Ectodermal cell (in vitro differentiated cells): ENCODE measurements around the gene PAX7.

Experiments
- H3K27ac ChIP-seq: 2 replicates; pipeline ENCODE4 v1.7.0; 2013; ENCODE audit warnings: mild to moderate bottlenecking, low read depth, low read length; ENCODE audit not compliant: insufficient read depth, poor library complexity, severe bottlenecking
- H3K27me3 ChIP-seq: 2 replicates; pipeline ENCODE4 v1.7.0; 2013; ENCODE audit warnings: mild to moderate bottlenecking, low read length; ENCODE audit not compliant: insufficient read depth, control insufficient read depth, poor library complexity, severe bottlenecking
- H3K36me3 ChIP-seq: one replicate; pipeline ENCODE4 v1.7.0; 2013; ENCODE audit warnings: low read length; ENCODE audit not compliant: control insufficient read depth, insufficient read depth
- H3K4me1 ChIP-seq: one replicate; pipeline ENCODE4 v1.7.0; 2013; ENCODE audit warnings: low read length; ENCODE audit not compliant: control insufficient read depth, insufficient read depth
- H3K4me3 ChIP-seq: 2 replicates; pipeline ENCODE4 v1.7.0; 2013; ENCODE audit warnings: low read depth, low read length, control low read depth; ENCODE audit not compliant: insufficient read depth
- H3K9me3 ChIP-seq: 2 replicates; pipeline ENCODE4 v1.7.0; 2013; ENCODE audit warnings: mild to moderate bottlenecking, low read length, moderate library complexity; ENCODE audit not compliant: control insufficient read depth
- WGBS, 2 experiments: methylation state at CpG; one replicate each; pipeline ENCODE4 v1.1.7; 2013; ENCODE audit warnings: missing lambda C conversion rate in 2 of 2; 5-methylcytosine and 5-hydroxymethylcytosine counted together

PAX7 gene

GRCh38 chr1:18747671-18748070 is 117.0 kb downstream of the PAX7 start:
- H3K4me1 ChIP-seq = no peaks in the 10 kb centered on the region
- H3K27me3 ChIP-seq = no peaks in the 10 kb centered on the region
- H3K4me3 ChIP-seq = no peak overlapping the region
- no peaks in the 10 kb centered on the region for H3K36me3 ChIP-seq
- no peak overlapping the region for H3K27ac ChIP-seq
- H3K9me3 ChIP-seq = no peaks in the 10 kb centered on the region
- WGBS, 2 experiments = 100% methylated on average over 2 to 3 of the region's 5 CpGs

GRCh38 chr1:18748435-18748834 is 117.8 kb downstream of the PAX7 start:
- Histone ChIP-seq H3K36me3 (no peaks in the 10 kb centered on the region), H3K4me3 (no peak overlapping the region), H3K9me3 (no peaks in the 10 kb centered on the region), H3K4me1 (no peaks in the 10 kb centered on the region), H3K27me3 (no peaks in the 10 kb centered on the region), H3K27ac (no peak overlapping the region)
- 68 to 83% methylated on average over 8 to 9 of the region's 10 CpGs for WGBS, 2 experiments

- H3K9me3 ChIP-seq = no peaks in the 10 kb centered on the region
- no peak overlapping the region for H3K4me3 ChIP-seq
- H3K36me3 ChIP-seq = no peaks in the 10 kb centered on the region
- no peaks in the 10 kb centered on the region for H3K27me3 ChIP-seq
- no peaks in the 10 kb centered on the region for H3K4me1 ChIP-seq
- no peak overlapping the region for H3K27ac ChIP-seq
Measured at GRCh38 chr1:18749569-18749968, 118.9 kb downstream of the PAX7 start.

- H3K4me1 ChIP-seq = no peaks in the 10 kb centered on the region
- no peaks in the 10 kb centered on the region for H3K9me3 ChIP-seq
- no peak overlapping the region for H3K4me3 ChIP-seq
- H3K27me3 ChIP-seq = no peaks in the 10 kb centered on the region
- H3K27ac ChIP-seq = no peak overlapping the region
- H3K36me3 ChIP-seq = no peaks in the 10 kb centered on the region
- WGBS, 2 experiments = 93 to 94% methylated on average over 2 of the region's 2 CpGs
Measured at GRCh38 chr1:18750600-18750999, 120.0 kb downstream of the PAX7 start.

GRCh38 chr1:18751425-18751824 is 120.8 kb downstream of the PAX7 start:
- WGBS, 2 experiments = 71 to 79% methylated on average over 4 of the region's 4 CpGs
- H3K4me3 ChIP-seq = no peak overlapping the region
- no peaks in the 10 kb centered on the region for H3K9me3 ChIP-seq
- H3K27me3 ChIP-seq = no peaks in the 10 kb centered on the region
- no peaks in the 10 kb centered on the region for H3K4me1 ChIP-seq
- H3K36me3 ChIP-seq = no peaks in the 10 kb centered on the region
- no peak overlapping the region for H3K27ac ChIP-seq

- Histone ChIP-seq H3K27me3 (no peaks in the 10 kb centered on the region), H3K4me3 (no peak overlapping the region), H3K36me3 (no peaks in the 10 kb centered on the region), H3K27ac (no peak overlapping the region), H3K9me3 (no peaks in the 10 kb centered on the region), H3K4me1 (no peaks in the 10 kb centered on the region)
Measured at GRCh38 chr1:18752409-18752808, 121.8 kb downstream of the PAX7 start.

- no peaks in the 10 kb centered on the region for H3K36me3 ChIP-seq
- no peaks in the 10 kb centered on the region for H3K27me3 ChIP-seq
- H3K27ac ChIP-seq = no peak overlapping the region
- WGBS, 2 experiments = 91 to 96% methylated on average over 3 of the region's 3 CpGs
- no peak overlapping the region for H3K4me3 ChIP-seq
- no peaks in the 10 kb centered on the region for H3K9me3 ChIP-seq
- no peaks in the 10 kb centered on the region for H3K4me1 ChIP-seq
Measured at GRCh38 chr1:18760156-18760555, 129.5 kb downstream of the PAX7 start.

GRCh38 chr1:18761948-18762840 is 131.5 kb downstream of the PAX7 start:
- H3K36me3 ChIP-seq = no peaks in the 10 kb centered on the region
- H3K9me3 ChIP-seq = no peaks in the 10 kb centered on the region
- 86 to 87% methylated on average over 14 of the region's 14 CpGs for WGBS, 2 experiments
- H3K4me1 ChIP-seq = no peaks in the 10 kb centered on the region
- no peak overlapping the region for H3K4me3 ChIP-seq
- H3K27ac ChIP-seq = no peak overlapping the region
- H3K27me3 ChIP-seq = no peaks in the 10 kb centered on the region

- H3K4me3 ChIP-seq = no peak overlapping the region
- H3K4me1 ChIP-seq = no peaks in the 10 kb centered on the region
- H3K36me3 ChIP-seq = no peaks in the 10 kb centered on the region
- no peak overlapping the region for H3K27ac ChIP-seq
- 70 to 87% methylated on average over 6 to 7 of the region's 7 CpGs for WGBS, 2 experiments
- H3K9me3 ChIP-seq = no peaks in the 10 kb centered on the region
- H3K27me3 ChIP-seq = no peaks in the 10 kb centered on the region
Measured at GRCh38 chr1:18764362-18764761, 133.7 kb downstream of the PAX7 start.

GRCh38 chr1:18765725-18766124 is 135.1 kb downstream of the PAX7 start:
- 90 to 95% methylated on average over 7 of the region's 7 CpGs for WGBS, 2 experiments
- Histone ChIP-seq H3K4me1 (no peaks in the 10 kb centered on the region), H3K4me3 (no peak overlapping the region), H3K27me3 (no peaks in the 10 kb centered on the region), H3K36me3 (no peaks in the 10 kb centered on the region), H3K9me3 (no peaks in the 10 kb centered on the region), H3K27ac (no peak overlapping the region)
